GM21515 (cell line): Measurements from ENCODE around the gene EXOC6.
"Not testable (repeated sequence)": the region's sequence is repeated elsewhere in the genome, so short reads cannot be mapped to it uniquely, and the experiment has no call there.

ENCODE experiments used
- ATAC-seq: cut with Tn5 transposase; IDR thresholded peaks from one replicate; pipeline ENCODE4 v1.9.1; 2021; ENCODE audit not compliant: unreplicated experiment

EXOC6 gene

GRCh38 chr10:92931597-92931996, 83.3 kb downstream of the EXOC6 start:
- ATAC-seq: no peak

- ATAC-seq: no peak
Measured at GRCh38 chr10:92937876-92938275, 89.6 kb downstream of the EXOC6 start.

- ATAC-seq: no peak
Measured at GRCh38 chr10:92938841-92939240, 90.5 kb downstream of the EXOC6 start.

- ATAC-seq: no peak
Measured at GRCh38 chr10:92942226-92942625, 93.9 kb downstream of the EXOC6 start.

GRCh38 chr10:92946491-92946890, 98.2 kb downstream of the EXOC6 start:
- ATAC-seq: no peak

- ATAC-seq: not testable (repeated sequence)
Measured at GRCh38 chr10:92952573-92952972, 104.3 kb downstream of the EXOC6 start.

- no peak for ATAC-seq
Measured at GRCh38 chr10:92957223-92958010, 109.1 kb downstream of the EXOC6 start.

GRCh38 chr10:92961638-92962037, 113.3 kb downstream of the EXOC6 start:
- ATAC-seq: no peak

GRCh38 chr10:92965314-92965713, 117.0 kb downstream of the EXOC6 start:
- ATAC-seq: no peak

GRCh38 chr10:92967641-92968040, 119.3 kb downstream of the EXOC6 start:
- ATAC-seq: no peak

- ATAC-seq: no peak
Measured at GRCh38 chr10:92969151-92969550, 120.8 kb downstream of the EXOC6 start.

- ATAC-seq: no peak
Measured at GRCh38 chr10:92970301-92971070, 122.2 kb downstream of the EXOC6 start.

GRCh38 chr10:92972066-92972870, 123.9 kb downstream of the EXOC6 start:
- ATAC-seq: no peak

- ATAC-seq: no peak
Measured at GRCh38 chr10:92972886-92973285, 124.6 kb downstream of the EXOC6 start.

- not testable (repeated sequence) for ATAC-seq
Measured at GRCh38 chr10:92976278-92976677, 128.0 kb downstream of the EXOC6 start.

- no peak for ATAC-seq
Measured at GRCh38 chr10:92989250-92989649, 140.9 kb downstream of the EXOC6 start.

- no peak for ATAC-seq
Measured at GRCh38 chr10:92990615-92991014, 142.3 kb downstream of the EXOC6 start.

- no peak for ATAC-seq
Measured at GRCh38 chr10:92991513-92991912, 143.2 kb downstream of the EXOC6 start.

- ATAC-seq: no peak
Measured at GRCh38 chr10:92993699-92994272, 145.5 kb downstream of the EXOC6 start.

GRCh38 chr10:92995509-92995908, 147.2 kb downstream of the EXOC6 start:
- ATAC-seq: no peak

GRCh38 chr10:92997620-92998019, 149.3 kb downstream of the EXOC6 start:
- no peak for ATAC-seq
